LNCAP (cell line): ENCODE measurements around the gene MAU2.

Experiments
- CTCF ChIP-seq: fragments of 450-650 bp; IDR thresholded peaks from 2 replicates; pipeline ENCODE4 v1.5.1; 2017; ENCODE audit warnings: mild to moderate bottlenecking

The MAU2 gene

DNA sequence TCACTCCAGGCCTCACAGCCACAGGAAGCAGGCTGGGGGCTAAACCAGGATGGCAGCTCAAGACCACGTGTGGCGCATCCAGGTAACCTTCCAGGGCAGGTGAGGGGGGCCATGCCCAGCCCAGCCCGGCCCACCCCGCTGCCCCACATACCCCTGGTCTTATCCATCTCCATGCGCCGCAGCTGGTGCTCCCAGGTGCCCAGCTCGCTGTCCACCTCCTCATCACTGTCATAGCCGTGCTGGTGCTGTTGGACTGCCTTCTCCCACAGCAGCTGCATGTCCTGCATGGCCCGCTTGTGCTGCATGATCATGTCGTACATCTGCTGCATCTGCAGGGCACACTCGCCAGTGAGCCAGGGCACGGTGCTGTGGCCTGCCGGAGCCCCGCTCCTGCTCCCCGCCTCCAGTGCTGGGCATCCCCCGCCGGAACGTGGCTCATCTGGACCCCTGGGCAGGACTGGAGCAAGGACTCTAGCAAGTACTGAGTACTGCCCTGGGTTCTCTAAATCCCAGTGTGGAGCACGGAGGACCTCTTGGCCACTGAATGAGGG lies 41.5 kb upstream of the MAU2 start:
- TF ChIP-seq CTCF, result no peak

- no peak for TF ChIP-seq CTCF
These were observed 40.8 kb upstream of the MAU2 start for GRCh38 chr19:19279853-19280252.

GRCh38 chr19:19280561-19280960 lies 40.1 kb upstream of the MAU2 start:
- TF ChIP-seq CTCF, result no peak

DNA sequence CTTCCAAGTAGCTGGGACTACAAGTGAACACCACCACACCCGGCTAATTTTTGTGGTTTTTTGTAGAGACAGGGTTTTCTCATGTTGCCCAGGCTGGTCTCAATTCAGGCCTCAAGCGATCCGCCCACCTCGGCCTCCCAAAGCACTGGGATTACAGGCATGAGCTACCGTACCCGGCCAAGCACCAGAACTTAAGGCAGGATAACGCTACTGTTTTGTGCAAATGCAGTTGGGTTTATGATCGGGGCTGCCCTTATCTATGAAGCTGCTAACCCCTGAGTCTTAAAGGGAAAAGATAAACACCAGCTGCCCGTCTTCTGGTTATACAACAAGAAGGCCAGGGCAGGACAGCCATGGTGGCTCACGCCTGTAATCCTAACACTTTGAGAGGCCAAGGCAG lies 34.9 kb upstream of the MAU2 start:
- TF ChIP-seq CTCF, result no peak

GRCh38 chr19:19292607-19293006 lies 28.0 kb upstream of the MAU2 start:
- TF ChIP-seq CTCF, result no peak

DNA sequence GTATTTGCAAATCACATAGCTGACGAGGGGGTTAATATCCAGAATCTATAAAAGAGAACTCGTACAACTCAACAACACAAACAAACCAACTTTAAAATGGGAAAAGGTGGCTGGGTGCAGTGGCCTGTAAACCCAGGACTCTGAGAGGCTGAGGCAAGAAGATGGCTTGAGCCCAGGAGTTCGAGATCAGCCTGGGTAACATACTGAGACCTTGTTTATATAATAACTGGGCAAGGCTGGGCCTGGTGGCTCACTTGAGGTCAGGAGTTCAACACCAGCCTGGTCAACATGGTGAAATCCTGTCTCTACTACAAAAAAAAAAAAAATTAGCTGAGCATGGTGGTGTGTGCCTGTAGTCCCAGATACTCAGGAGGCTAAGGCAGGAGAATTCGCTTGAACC lies 25.7 kb upstream of the MAU2 start:
- no peak for TF ChIP-seq CTCF

DNA sequence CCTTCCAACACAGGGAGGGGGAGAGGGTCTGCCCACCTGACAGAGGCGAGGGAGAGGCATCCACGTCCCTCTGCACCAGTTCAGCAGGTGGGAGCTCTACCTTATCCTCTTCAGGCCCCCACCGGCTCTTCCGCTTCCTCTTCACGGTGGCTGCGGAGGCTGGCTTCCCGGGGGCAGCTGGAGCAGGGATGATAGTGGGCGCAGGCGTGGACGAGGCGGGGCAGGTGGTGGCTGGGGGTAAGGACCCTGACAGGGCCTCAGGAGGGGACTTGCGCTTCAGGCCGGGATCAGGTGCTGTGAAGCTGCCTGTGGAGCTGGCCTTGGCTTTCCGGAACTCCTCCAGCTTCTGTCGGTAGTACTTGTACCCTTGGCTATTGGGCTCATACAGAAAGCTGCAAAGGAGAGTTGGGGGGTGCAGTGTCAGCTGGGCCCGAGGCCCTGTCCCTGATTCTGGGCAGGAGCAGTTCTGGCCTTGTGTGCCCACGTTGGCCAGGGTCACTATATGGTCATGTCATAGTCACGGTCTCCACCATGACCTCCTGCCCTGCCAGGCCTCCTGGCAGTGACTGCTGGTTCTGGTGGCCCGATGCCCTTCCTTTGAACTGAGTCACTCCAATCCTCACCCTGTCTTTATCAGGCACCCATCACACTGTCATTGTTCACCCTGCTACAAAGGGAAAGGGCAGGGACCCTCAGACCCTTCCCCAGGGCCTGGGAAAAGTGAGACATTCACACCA lies 23.5 kb upstream of the MAU2 start:
- TF ChIP-seq CTCF, result no peak
